Adrenal gland (tissue), 5 donors: ENCODE results near the gene STT3B.

Source experiments
- POLR2A ChIP-seq, 2 donors: fragments of 450-650 bp; IDR thresholded peaks; one replicate each; pipeline ENCODE4 v1.6.1; 2017; ENCODE audit warnings: antibody characterized with exemption in 2 of 2, mild to moderate bottlenecking in 2 of 2, moderate library complexity in 1 of 2
- TF ChIP-seq, protein P1 (sequence below), 6 experiments: fragments of 450-650 bp in 4 of 6; fragments of 200-600 bp in 2 of 6; sonication (generic) in 1 of 6; IDR thresholded peaks; 1 replicate in 5 of 6; 2 replicates in 1 of 6; pipeline versions ENCODE4 v1.5.1 to v1.8.0; 2016 to 2021; ENCODE audit warnings: antibody characterized with exemption in 6 of 6, mild to moderate bottlenecking in 2 of 6, moderate library complexity in 1 of 6
- donor health status: DM: no; HTN: no; CAD: no.

GRCh38 chr3:31568649-31569048 lies 35.9 kb downstream of the STT3B start:
- TF ChIP-seq, protein P1, sequence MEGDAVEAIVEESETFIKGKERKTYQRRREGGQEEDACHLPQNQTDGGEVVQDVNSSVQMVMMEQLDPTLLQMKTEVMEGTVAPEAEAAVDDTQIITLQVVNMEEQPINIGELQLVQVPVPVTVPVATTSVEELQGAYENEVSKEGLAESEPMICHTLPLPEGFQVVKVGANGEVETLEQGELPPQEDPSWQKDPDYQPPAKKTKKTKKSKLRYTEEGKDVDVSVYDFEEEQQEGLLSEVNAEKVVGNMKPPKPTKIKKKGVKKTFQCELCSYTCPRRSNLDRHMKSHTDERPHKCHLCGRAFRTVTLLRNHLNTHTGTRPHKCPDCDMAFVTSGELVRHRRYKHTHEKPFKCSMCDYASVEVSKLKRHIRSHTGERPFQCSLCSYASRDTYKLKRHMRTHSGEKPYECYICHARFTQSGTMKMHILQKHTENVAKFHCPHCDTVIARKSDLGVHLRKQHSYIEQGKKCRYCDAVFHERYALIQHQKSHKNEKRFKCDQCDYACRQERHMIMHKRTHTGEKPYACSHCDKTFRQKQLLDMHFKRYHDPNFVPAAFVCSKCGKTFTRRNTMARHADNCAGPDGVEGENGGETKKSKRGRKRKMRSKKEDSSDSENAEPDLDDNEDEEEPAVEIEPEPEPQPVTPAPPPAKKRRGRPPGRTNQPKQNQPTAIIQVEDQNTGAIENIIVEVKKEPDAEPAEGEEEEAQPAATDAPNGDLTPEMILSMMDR (IDR thresholded peaks at IDR 0.05), result no peak
- no peak for TF ChIP-seq POLR2A (IDR thresholded peaks at IDR 0.05)
